OCI-LY7 (cell line): ENCODE results near the gene ABCC5.

Source experiments
- CTCF ChIP-seq: fragments of 200-600 bp; sonication (generic); conservative IDR thresholded peaks from 2 replicates; pipeline ENCODE4 v1.5.1; 2014; ENCODE audit warnings: mild to moderate bottlenecking, antibody characterized with exemption, low read length, moderate library complexity, mixed read lengths
- EZH2phosphoT487 ChIP-seq: fragments of 200-600 bp; sonication (generic); IDR thresholded peaks from 2 replicates; pipeline ENCODE4 v1.6.1; 2018; ENCODE audit warnings: low read depth, borderline replicate concordance, mild to moderate bottlenecking, mixed run types, antibody characterized with exemption, low read length, moderate library complexity, mixed read lengths

DNA sequence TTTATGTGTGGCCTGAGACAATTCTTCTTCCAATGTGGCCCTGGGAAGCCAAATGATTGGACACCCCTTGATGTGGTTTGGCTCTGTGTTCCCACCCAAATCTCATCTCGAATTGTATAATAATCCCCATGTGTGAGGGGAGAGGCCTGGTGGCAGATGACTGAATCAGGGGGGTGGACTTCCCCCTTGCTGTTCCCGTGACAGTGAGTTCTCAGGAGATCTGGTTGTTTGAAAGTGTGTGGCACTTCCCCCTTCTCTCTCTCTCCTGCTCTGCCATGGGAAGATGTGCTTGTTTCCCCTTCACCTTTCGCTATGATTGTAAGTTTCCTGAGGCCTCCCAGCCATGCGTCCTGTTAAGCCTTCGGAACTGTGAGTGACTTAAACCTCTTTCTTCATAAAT lies 72.9 kb downstream of the ABCC5 start:
- TF ChIP-seq CTCF, result no peak
- TF ChIP-seq EZH2phosphoT487, result no peak
